Activated CD4-positive, alpha-beta T cell treated with anti-CD3 and anti-CD28 coated beads, Interleukin-2, amount 50 U/mL, for 48 hours (primary cell): ENCODE results near the gene MYOC.
A peak's percentile ranks its signal among the peaks of the same experiment; 100 is the strongest.
"Not testable (repeated sequence)": the region's sequence is repeated elsewhere in the genome, so short reads cannot be mapped to it uniquely, and the experiment has no call there.

ENCODE experiments used
- DNase-seq, 2 experiments: peaks; one replicate each; pipeline ENCODE4 v3.0.0-alpha.2; 2020

Gene MYOC

GRCh38 chr1:171652234-171652822 is at the start of gene MYOC:
MYOC (minus strand) TSS chr1:171652688; CDS start chr1:171652611, 77 bp downstream.
- no peak for DNase-seq

GRCh38 chr1:171699531-171699930 is 47.0 kb upstream of the MYOC start:
- DNase-seq: no peak

DNA sequence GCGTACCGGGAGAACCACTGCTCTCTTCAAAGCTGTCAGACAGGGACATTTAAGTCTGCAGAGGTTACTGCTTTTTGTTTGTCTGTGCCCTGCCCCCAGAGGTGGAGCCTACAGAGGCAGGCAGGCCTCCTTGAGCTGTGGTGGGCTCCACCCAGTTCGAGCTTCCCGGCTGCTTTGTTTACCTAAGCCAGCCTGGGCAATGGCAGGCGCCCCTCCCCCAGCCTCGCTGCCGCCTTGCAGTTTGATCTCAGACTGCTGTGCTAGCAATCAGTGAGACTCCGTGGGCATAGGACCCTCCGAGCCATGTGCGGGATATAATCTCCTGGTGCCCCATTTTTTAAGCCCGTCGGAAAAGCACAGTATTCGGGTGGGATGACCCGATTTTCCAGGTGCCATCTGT is 43.3 kb upstream of the MYOC start:
- DNase-seq: not testable (repeated sequence)

GRCh38 chr1:171693541-171693940 is 41.1 kb upstream of the MYOC start:
- DNase-seq: not testable (repeated sequence)

GRCh38 chr1:171683870-171684269 is 31.4 kb upstream of the MYOC start:
- no peak for DNase-seq

DNA sequence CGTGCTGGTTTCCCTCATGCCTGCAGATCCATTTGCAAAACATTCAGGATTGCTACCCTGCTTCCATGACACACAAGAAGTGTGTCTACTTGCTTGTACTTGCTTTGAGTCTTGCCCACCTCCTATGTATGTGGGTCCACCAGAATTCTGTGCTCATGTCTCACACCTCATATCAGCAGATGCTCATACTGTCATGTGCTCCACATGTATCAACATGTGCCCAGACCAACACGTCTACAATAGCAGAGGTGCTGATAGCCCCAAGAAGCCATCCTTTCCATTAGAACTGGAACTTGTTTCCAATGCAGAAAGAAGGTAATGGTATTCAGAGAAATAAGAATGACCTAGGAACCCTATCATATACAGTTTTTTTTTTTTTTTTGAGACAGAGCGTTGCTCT is 27.9 kb upstream of the MYOC start:
- DNase-seq: no peak

DNA sequence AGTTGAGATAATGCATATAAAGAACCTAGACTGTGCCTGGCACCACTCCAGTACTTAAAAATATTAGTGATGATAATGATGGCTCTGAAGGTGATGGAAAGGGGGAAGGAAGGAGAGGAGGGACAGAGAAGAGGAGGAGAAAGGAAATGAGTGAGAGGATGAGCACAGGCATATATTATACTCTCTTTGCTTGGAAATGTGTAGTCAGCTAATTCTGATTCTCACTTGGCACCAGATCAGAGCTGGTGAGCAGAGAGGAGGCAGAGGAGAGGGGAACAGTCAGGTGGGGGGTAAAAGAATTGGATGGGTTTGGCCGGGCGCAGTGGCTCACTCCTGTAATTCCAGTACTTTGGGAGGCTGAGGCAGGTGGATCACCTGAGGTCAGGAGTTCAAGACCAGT is 24.3 kb upstream of the MYOC start:
- no peak for DNase-seq

GRCh38 chr1:171674431-171675405 is 22.2 kb upstream of the MYOC start:
- DNase-seq: no peak

DNA sequence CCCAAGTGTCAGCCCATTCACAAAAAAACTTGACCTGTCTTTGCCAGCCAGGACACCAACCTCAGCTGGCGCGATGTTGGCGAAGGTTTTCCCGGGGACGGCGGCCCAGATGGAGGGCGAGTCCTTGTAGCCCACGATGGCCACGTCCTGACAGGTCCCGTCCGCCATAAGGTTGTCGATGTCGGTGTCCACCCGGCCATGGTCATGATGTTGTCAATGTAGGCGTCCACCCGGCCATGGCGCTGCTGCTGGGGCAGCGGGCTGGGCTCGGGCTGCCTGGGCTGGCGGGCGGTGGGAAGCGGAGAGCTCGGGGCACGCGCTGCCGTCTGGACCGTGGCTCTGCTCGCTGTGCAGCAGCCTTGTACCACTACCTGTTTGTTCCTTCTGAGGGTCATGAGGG is 18.3 kb upstream of the MYOC start:
- no peak for DNase-seq

DNA sequence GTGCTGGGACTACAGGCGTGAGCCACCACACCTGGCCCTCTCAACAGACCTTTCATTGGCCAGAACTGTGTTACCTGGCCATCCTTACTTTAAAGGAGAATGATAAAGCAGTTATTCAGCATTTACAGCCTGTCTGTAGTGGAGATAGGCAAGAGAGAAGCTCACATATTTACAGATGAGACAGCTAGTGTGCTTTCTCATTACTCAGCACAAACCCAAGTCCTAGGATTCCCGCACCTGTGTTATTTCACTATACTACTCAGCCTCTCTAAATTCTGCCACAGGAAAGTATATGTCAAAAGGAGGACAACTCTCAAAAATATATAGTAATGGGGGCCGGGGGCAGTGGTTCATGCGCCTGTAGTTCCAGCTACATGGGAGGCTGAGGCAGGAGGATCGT is 15.9 kb upstream of the MYOC start:
- DNase-seq: no peak

- no peak for DNase-seq
Observed at GRCh38 chr1:171666114-171666769, 13.8 kb upstream of the MYOC start.

- DNase-seq: no peak
Observed at GRCh38 chr1:171664976-171665375, 12.5 kb upstream of the MYOC start.

DNA sequence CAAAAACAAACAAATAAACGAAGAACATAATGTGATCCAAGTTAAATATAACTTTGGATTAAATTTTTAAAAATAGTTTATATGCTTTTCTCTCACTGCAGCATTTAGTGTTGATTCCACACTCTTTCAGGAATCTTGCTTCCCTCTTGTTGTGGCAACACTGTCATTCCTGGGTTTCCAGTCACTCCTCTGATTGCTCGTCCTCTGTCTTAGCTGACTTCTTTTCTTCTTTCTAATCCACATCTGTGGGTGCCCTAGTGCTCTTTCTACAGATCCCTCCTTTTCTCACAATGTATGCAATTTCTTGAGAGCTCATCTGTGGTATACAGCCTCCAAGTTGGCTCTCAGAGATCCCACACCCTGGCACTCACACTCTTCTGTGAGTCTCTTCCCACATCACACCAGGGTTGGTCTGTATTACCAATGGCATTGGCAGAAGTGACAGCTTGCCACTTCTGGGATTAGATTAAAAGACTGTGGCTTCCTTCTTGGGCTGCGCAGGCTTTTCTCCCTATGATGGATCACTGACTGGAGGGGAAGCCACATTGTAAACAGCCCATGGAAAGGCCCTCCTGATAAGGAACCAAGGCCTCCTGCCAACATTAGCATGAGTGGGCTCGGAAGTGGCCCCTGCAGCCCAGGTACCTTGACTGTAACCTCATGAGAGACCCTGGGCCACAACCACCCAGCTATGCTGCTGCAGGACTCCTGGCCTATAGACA is 11.5 kb upstream of the MYOC start:
- no peak for DNase-seq

DNA sequence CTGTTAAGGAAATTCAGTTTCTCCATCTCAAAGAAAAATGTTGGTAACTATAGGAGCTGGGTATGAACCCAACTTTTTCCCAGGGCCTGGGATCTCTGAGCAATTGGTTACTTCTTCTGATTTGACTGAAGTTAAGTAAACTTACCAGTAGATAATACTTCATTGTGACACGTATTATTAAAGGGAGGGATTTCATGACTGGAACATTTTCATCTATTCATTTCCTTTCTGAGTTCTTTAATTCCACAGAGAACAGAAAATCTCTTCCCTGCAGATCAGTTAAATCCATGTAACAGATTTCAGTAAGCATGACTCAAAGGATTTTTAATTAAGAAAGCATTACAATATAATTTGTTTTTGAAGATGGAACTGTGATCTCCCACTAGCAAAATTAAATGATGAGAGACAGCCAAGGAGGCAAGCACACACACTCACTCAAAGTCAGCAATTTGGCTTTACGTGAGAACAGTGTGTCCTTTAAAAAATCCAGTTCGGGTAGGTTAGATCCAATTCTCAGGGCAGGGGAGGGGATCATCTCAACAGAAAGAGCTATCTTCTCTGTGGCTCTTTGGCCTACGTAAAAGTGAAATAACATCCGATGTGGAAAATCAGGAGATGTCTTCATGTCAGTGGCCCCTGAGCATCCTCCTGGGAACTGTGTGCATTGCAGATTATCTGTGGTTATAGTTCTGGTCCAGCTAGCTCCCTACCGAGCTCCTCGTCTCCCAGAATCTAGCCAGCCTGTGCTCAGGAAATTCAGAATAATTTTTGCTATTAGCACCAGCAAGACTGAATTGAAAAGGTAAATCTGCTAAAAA is 10.8 kb upstream of the MYOC start:
- DNase-seq: no peak

DNA sequence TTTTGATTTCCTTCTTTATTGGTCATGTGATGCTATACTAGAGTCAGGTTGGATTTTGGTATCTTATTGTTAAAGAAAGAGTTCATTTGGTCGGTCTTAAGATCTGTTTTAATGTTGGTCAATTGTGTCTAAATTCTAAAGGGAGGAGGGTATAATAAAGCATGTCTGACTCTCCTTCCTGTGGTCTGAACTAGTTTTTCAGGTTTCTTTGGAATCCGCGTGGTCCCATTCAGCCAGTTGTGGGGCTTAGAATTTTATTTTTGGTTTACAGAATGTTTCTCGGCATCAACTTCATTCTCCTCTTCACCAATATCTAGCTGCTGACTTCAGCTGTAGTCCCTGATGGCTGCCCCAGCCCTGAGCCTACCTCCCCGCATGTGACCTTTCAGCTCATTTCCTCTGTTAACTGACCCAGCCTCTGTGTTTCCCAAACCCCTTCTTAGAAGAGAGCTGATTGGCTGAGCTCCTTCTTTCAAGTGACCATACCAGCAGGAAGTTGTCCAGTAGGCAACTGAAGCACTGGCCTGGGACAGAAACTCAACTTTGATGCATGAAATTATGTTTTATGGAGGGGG is 8.7 kb upstream of the MYOC start:
- DNase-seq: no peak

GRCh38 chr1:171656206-171656605 is 3.7 kb upstream of the MYOC start:
- not testable (repeated sequence) for DNase-seq

- DNase-seq: no peak
Observed at GRCh38 chr1:171655746-171656116, 3.2 kb upstream of the MYOC start.

GRCh38 chr1:171654942-171655745 is 2.7 kb upstream of the MYOC start:
- peak; percentile 90 to 91 for DNase-seq

DNA sequence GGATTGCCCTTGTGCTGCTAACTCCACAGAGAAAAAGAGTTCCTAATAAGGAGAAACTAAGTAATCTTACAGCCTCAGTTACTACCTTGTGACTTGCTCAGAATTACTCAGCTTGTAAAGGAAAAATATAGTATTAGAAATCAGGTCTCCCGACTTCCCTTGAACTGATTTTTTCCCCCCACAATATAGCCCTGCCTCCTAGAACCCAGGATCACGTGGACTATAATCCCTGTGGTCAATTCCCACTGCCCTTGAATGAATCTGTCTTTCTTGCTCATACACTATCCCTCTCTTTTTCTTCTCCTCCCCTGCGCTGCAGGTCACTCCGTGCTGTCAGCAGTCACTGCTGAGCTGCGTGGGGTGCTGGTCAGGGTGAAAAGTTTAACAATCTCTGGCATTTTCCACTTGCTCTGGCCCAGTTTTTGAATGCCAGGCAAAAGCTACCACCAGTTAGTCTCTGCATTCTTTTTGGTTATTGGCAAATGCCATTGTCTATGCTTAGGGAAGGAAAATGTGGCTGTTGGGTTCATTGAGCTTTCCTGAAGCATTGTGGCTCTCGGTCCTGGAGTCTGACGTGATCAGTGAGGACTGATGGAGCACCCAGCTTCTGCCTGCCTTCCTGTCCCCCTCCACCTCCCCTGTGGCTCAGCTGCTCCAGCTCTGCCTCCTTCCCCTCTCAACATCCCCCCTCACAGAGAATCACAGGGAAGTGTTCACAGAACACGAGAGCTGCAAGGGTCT is 1.9 kb upstream of the MYOC start:
- DNase-seq: no peak

GRCh38 chr1:171653796-171654195 is 1.3 kb upstream of the MYOC start:
- no peak for DNase-seq
